ENCODE data around the gene AKAP10.
"Not testable (repeated sequence)": the region's sequence is repeated elsewhere in the genome, so short reads cannot be mapped to it uniquely, and the experiment has no call there.

Gene AKAP10

DNA sequence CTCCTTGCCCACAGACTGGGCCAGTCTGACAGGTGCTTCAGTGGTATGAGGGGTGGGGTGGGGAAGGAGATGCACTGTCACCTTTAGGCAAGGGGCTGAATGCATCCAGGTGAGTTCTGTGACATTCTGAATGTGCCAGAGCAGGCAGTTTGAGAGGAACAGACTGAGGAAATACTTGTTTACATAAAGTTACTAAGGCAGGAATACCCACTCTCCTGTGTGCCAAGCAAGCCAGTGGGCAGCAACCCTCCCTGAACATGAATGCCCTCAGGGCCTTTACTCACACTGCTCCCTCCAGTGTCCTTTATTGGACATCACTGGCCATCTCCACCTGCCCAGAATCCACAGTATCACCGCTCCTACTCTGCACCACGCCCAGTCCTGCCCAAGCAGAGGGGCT, 76.8 kb downstream of the AKAP10 start:
- H3K27me3 ChIP-seq, result no peaks in the 10 kb centered on the region
- DNase-seq, result no peak
- no peaks in the 10 kb centered on the region for H3K4me1 ChIP-seq
- TF ChIP-seq, protein P1, sequence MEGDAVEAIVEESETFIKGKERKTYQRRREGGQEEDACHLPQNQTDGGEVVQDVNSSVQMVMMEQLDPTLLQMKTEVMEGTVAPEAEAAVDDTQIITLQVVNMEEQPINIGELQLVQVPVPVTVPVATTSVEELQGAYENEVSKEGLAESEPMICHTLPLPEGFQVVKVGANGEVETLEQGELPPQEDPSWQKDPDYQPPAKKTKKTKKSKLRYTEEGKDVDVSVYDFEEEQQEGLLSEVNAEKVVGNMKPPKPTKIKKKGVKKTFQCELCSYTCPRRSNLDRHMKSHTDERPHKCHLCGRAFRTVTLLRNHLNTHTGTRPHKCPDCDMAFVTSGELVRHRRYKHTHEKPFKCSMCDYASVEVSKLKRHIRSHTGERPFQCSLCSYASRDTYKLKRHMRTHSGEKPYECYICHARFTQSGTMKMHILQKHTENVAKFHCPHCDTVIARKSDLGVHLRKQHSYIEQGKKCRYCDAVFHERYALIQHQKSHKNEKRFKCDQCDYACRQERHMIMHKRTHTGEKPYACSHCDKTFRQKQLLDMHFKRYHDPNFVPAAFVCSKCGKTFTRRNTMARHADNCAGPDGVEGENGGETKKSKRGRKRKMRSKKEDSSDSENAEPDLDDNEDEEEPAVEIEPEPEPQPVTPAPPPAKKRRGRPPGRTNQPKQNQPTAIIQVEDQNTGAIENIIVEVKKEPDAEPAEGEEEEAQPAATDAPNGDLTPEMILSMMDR (IDR thresholded peaks at IDR 0.05; ENCODE audit: low read depth, low read length), result no peak
- no peaks in the 10 kb centered on the region for H3K36me3 ChIP-seq
- no peaks in the 10 kb centered on the region for H3K9me3 ChIP-seq
- H3K4me3 ChIP-seq (ENCODE audit: low read depth, low read length), result no peak overlapping the region

DNA sequence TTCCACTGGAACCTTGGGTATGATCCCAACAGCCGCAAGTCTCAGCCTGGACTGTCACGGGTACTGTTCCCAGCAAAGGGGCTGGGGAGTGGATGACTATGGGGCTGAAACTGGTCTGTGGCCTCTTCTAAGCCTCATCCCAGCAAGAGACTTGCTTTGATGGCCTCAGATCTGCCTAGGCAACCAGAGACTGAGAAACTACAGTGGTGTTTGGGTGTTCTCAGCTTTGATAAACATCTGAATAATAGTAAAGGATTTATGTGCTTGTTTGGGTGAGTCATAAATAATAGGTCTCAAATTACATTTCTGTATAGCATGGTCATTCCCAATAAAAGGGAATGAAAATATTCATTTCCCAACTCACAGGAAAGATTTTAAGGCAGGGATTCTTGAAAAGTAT, 79.7 kb downstream of the AKAP10 start:
- Histone ChIP-seq H3K36me3 (no peaks in the 10 kb centered on the region), H3K9me3 (no peaks in the 10 kb centered on the region), H3K27me3 (no peaks in the 10 kb centered on the region), H3K4me1 (no peaks in the 10 kb centered on the region), H3K4me3 (ENCODE audit: low read depth, low read length) (no peak overlapping the region)
- TF ChIP-seq, protein P1 (IDR thresholded peaks at IDR 0.05; ENCODE audit: low read depth, low read length), result no peak
- no peak for DNase-seq

DNA sequence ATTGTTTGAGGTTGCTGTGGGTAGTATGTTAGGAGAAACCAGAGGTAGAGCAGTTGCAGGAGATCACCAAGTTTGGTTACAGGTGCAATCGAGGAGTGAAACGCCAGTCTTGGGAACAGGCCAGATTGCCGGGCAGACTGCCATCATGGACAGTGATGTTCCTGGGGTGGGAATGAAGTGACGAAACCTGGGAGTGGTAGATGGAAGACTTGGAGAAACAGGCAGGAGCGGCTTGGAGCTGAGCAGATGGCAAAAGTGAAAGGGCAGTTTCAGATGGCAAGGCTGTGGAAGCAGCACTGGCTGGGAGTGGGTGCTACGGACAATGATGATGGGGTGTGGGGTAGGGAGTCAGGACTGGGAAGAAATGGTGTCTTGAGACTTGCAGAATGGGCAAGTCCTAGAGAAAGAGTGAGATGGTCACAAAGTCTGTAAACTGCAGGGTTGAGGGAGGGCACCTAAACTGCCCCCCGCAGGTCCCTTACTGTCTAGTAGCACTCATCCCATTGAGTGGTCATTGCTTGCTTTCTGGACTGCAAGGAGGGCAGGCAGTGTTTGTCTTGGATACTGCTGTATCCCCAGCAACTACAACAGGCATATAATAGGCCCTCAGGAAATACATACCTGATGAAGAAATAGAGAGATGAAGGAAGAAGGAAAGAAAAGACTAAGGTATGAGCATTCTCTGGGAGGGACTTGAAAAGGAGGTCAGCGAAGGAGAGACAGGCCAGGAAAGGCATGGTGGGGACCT, 80.4 kb downstream of the AKAP10 start:
- Histone ChIP-seq H3K36me3 (no peaks in the 10 kb centered on the region), H3K4me1 (no peaks in the 10 kb centered on the region), H3K27me3 (no peaks in the 10 kb centered on the region), H3K4me3 (ENCODE audit: low read depth, low read length) (no peak overlapping the region), H3K9me3 (no peaks in the 10 kb centered on the region)
- TF ChIP-seq, protein P1 (IDR thresholded peaks at IDR 0.05; ENCODE audit: low read depth, low read length), result no peak
- peak; percentile 13 for DNase-seq

DNA sequence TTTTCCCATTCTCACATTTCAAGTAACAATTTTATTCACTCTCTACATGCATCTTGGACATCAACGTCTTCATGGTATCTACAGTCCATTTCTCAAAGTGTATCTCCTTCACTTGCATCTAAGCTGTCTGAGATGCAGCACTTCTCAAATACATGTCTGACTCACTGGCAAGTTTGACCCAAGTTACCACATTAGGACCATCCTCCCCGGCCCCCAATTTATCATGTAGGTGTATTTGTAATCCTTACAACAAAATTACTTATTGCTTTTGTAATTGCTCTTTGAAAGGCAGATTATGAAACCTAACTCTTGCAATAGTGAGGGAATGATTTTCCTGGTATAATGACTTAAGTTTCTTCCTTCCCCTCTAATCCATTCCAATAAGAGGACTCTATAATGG, 80.9 kb downstream of the AKAP10 start:
- TF ChIP-seq, protein P1 (IDR thresholded peaks at IDR 0.05; ENCODE audit: low read depth, low read length), result no peak
- H3K4me1 ChIP-seq, result no peaks in the 10 kb centered on the region
- H3K9me3 ChIP-seq, result no peaks in the 10 kb centered on the region
- no peaks in the 10 kb centered on the region for H3K27me3 ChIP-seq
- no peak for DNase-seq
- no peaks in the 10 kb centered on the region for H3K36me3 ChIP-seq
- H3K4me3 ChIP-seq (ENCODE audit: low read depth, low read length), result no peak overlapping the region

DNA sequence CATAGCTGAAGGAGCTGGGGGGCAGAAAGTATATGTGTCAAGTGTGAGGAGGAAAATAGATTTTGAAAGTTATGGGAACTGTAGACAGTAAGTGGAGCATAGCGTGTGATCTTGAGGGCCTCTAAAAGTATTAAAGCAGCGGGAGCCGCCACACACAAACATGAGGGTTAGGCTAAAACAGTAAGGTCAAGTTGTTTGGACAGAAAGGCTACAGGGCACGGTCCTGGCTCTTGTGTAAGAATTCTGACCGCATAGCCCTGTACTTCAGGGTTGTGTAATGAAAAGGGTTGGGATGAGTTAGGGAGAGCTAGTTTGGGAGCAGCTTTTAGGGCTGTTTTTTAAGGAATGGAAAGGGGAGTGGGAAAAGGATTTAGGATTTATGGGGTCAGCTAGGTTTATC, 87.1 kb downstream of the AKAP10 start:
- H3K27me3 ChIP-seq, result not testable (repeated sequence)

DNA sequence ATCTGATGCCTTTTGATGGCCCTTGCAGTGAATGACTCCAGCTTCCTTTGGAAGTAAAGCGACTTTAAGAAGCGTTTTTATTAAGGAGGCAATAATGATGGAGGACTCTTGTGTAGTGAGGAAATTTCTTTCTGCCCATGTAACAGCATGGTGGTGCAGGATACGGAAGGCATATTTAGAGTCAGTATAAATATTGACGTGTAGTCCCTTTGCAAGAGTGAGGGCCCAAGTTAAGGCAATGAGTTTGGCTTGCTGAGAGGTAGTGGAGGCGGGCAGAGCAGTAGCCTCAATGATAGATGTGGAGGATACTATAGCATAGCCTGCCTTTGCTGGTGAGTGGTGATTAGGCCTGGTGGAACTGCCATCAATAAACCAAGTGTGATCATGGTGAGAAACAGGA, 87.6 kb downstream of the AKAP10 start:
- not testable (repeated sequence) for H3K4me1 ChIP-seq; H3K27me3 ChIP-seq; DNase-seq; H3K9me3 ChIP-seq; H3K36me3 ChIP-seq; H3K4me3 ChIP-seq (ENCODE audit: low read depth, low read length)

More for the DNA sequence above, 87.1 kb downstream of the AKAP10 start:
- DNase-seq; H3K4me3 ChIP-seq (ENCODE audit: low read depth, low read length); H3K36me3 ChIP-seq; H3K4me1 ChIP-seq; H3K9me3 ChIP-seq: not testable (repeated sequence)

DNA sequence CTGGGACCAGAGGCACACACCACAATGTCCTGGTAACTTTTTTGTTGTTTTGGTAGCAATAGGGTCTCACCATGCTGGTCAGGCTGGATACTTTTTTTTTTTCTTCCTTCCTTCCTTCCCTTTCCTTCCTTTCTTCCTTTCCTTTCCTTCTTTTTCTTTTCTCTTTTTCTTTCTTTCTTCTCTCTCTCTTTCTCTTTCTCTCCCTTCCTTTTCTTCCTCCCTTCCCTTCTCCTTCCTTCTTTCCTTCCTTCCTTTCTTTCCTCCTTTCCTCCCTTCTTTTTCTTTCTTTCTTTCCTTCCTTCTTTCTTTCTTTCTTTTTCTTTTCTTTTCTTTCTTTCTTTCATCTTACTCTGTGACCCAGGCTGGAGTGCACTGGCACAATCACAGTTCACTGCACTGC, 91.5 kb downstream of the AKAP10 start:
- no peaks in the 10 kb centered on the region for H3K9me3 ChIP-seq
- no peaks in the 10 kb centered on the region for H3K36me3 ChIP-seq
- H3K27me3 ChIP-seq, result no peaks in the 10 kb centered on the region
- no peak overlapping the region for H3K4me3 ChIP-seq (ENCODE audit: low read depth, low read length)
- no peaks in the 10 kb centered on the region for H3K4me1 ChIP-seq
- TF ChIP-seq, protein P1 (IDR thresholded peaks at IDR 0.05; ENCODE audit: low read depth, low read length), result no peak
- DNase-seq, result no peak
